GM12878 (cell line): ENCODE results near the gene EIF1AD. TPM values are rescaled to one million over a fixed set of nuclear protein-coding genes. Genes with fewer than 3 reads are reported as not detected.

Experiments
- BHLHE40 ChIP-seq, 2 experiments: fragments of 450-650 bp in 1 of 2; IDR thresholded peaks; 2 replicates each; pipeline ENCODE4 v1.6.1; 2011 to 2017; ENCODE audit warnings: low read depth in 2 of 2, borderline replicate concordance in 1 of 2, improper control_type of control experiment in 1 of 2, low read length in 1 of 2, mild to moderate bottlenecking in 1 of 2
- CBX5 ChIP-seq: sonication (generic); IDR thresholded peaks from 2 replicates; pipeline ENCODE4 v1.6.1; 2016; ENCODE audit warnings: low read depth, moderate library complexity, mild to moderate bottlenecking, inconsistent platforms
- CEBPB ChIP-seq, 2 experiments: fragments of 150-350 bp in 1 of 2; IDR thresholded peaks; 2 replicates each; pipeline ENCODE4 v1.6.1; 2012 to 2014; ENCODE audit warnings: low read depth in 2 of 2, low read length in 2 of 2, borderline replicate concordance in 1 of 2, inconsistent platforms in 1 of 2
- EGR1 ChIP-seq, 2 experiments: IDR thresholded peaks; 1 replicate in 1 of 2; 2 replicates in 1 of 2; pipeline ENCODE4 v1.6.1; 2011 to 2012; ENCODE audit warnings: low read depth in 2 of 2, low read length in 2 of 2, borderline replicate concordance in 1 of 2, mild to moderate bottlenecking in 1 of 2, moderate library complexity in 1 of 2
- ETV6 ChIP-seq, 2 experiments: fragments of 450-650 bp in 1 of 2; IDR thresholded peaks in 1 of 2; conservative IDR thresholded peaks in 1 of 2; 2 replicates each; pipeline ENCODE4 v1.6.1; 2014; ENCODE audit warnings: antibody characterized with exemption in 1 of 2, borderline replicate concordance in 1 of 2, low read depth in 1 of 2, mild to moderate bottlenecking in 1 of 2, moderate library complexity in 1 of 2
- FOS ChIP-seq: IDR thresholded peaks from 3 replicates; pipeline ENCODE4 v1.6.1; 2011; ENCODE audit warnings: borderline replicate concordance; ENCODE audit not compliant: insufficient read length; ENCODE audit errors: extremely low read depth
- MYC ChIP-seq: IDR thresholded peaks from 2 replicates; pipeline ENCODE4 v1.6.1; 2011; ENCODE audit warnings: mild to moderate bottlenecking, low read length, moderate library complexity, inconsistent platforms; ENCODE audit not compliant: insufficient read depth, insufficient replicate concordance, insufficient read length, severe bottlenecking
- NFXL1 ChIP-seq: fragments of 450-650 bp; IDR thresholded peaks from 2 replicates; pipeline ENCODE4 v1.6.1; 2017; ENCODE audit warnings: antibody characterized with exemption, mild to moderate bottlenecking, borderline replicate concordance
- RUNX3 ChIP-seq: IDR thresholded peaks from 2 replicates; pipeline ENCODE4 v1.6.1; 2012; ENCODE audit warnings: low read length, inconsistent platforms
- SMAD5 ChIP-seq: IDR thresholded peaks from 2 replicates; pipeline ENCODE4 v1.6.1; 2016; ENCODE audit warnings: antibody characterized with exemption, low read depth
- SPI1 ChIP-seq: IDR thresholded peaks from 2 replicates; pipeline ENCODE4 v1.6.1; 2011; ENCODE audit warnings: low read depth, mild to moderate bottlenecking, low read length, moderate library complexity, borderline replicate concordance; ENCODE audit not compliant: insufficient read depth
- SREBF2 ChIP-seq: IDR thresholded peaks from 2 replicates; pipeline ENCODE4 v1.6.1; 2012; ENCODE audit warnings: mild to moderate bottlenecking, low read length
- TARDBP ChIP-seq: IDR thresholded peaks from 2 replicates; pipeline ENCODE4 v1.6.1; 2016; ENCODE audit warnings: borderline replicate concordance
- YBX1 ChIP-seq: fragments of 450-650 bp; IDR thresholded peaks from 2 replicates; pipeline ENCODE4 v1.6.1; 2016; ENCODE audit warnings: antibody characterized with exemption
- polyA plus RNA-seq, 11 experiments: library from polyadenylated mRNA; depleted of rRNA in 4 of 11; unstranded in 6 of 11; stranded (reverse) in 5 of 11; fragments of >200 nt; fragmentation: Nextera tagmentation in 4 of 11; fragmentation: Illumina TruSeq in 1 of 11; extraction: Ambion mirVana in 4 of 11; extraction: Trizol in 1 of 11; gene quantifications; 1 replicate in 1 of 11; 2 replicates in 10 of 11; pipeline versions ENCODE4 v1.2.1 to v1.2.3, GENCODE V29; 2011 to 2016; ENCODE audit warnings: inconsistent platforms in 2 of 11, missing spikeins in 2 of 11, low read depth in 1 of 11
- total RNA-seq, 4 experiments: library from RNA; depleted of rRNA in 3 of 4; stranded (reverse); fragments of >200 nt in 3 of 4; fragmentation: Illumina TruSeq in 1 of 4; extraction: Trizol in 1 of 4; gene quantifications; 2 replicates each; pipeline versions ENCODE4 v1.2.1 to v1.2.3, GENCODE V29; 2013 to 2021
- TF ChIP-seq, protein P1 (sequence below): IDR thresholded peaks from 2 replicates; pipeline ENCODE4 v1.6.1; 2012; ENCODE audit warnings: low read depth, low read length, improper control_type of control experiment
- TF ChIP-seq, protein P2 (sequence below): fragments of 450-650 bp; IDR thresholded peaks from 2 replicates; pipeline ENCODE4 v1.6.1; 2017; ENCODE audit warnings: borderline replicate concordance
- TF ChIP-seq, protein P3 (sequence below): IDR thresholded peaks from 2 replicates; pipeline ENCODE4 v1.6.1; 2012; ENCODE audit warnings: low read depth, low read length, improper control_type of control experiment
- TF ChIP-seq, protein P4 (sequence below): fragments of 450-650 bp; IDR thresholded peaks from 2 replicates; pipeline ENCODE4 v1.6.1; 2018; ENCODE audit warnings: mild to moderate bottlenecking, low read depth, moderate library complexity; ENCODE audit not compliant: partially characterized antibody
- TF ChIP-seq, protein P5 (sequence below): fragments of 450-650 bp; formaldehyde crosslinking; IDR thresholded peaks from 2 replicates; pipeline ENCODE4 v1.4.0; 2022; ENCODE audit warnings: mild to moderate bottlenecking, moderate library complexity

EIF1AD gene
- total and polyA plus RNA-seq, 10 of the 15 experiments (the other 5 are each of a cell fraction or from before 2014, with no cell fraction given), result 31.6 to 56.8 (median 39.5) TPM

DNA sequence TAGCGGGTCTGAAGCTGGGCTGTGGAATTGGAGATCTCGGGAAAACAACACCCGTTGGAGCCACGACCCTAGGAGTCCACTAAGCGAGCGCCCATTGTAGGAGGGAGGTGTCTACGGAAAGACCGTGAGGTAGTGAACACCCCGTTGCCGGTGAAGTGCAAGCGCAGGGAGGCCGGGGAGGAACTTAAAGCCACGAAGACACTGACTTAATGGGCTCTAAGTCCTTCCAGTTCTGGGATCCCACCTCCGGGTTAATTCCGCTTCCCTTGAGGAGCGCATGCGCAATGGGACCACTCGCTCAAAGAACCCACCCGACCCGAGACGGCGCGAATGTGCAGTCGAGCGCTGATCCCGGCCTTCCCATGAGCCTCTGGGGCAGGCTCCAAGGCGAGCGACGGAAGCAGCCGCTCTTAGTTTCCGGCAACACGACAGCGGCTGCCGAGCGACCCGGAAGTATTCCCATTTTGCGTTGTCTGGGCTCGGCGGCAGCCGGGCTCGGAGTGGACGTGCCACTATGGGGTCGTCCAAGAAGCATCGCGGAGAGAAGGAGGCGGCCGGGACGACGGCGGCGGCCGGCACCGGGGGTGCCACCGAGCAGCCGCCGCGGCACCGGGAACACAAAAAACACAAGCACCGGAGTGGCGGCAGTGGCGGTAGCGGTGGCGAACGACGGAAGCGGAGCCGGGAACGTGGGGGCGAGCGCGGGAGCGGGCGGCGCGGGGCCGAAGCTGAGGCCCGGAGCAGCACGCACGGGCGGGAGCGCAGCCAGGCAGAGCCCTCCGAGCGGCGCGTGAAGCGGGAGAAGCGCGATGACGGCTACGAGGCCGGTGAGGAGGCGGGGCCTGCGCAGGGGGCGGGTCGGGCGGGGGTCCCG, 40.5 kb downstream of the EIF1AD start, which contains the start of gene SART1 (continued):
- TF ChIP-seq, protein P1, sequence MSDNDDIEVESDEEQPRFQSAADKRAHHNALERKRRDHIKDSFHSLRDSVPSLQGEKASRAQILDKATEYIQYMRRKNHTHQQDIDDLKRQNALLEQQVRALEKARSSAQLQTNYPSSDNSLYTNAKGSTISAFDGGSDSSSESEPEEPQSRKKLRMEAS, result no peak
- TF ChIP-seq CBX5, result no peak
- TF ChIP-seq SMAD5, result peak; percentile 83; the same call in 1 of the 2 replicates
- no peak for TF ChIP-seq FOS
- no peak for TF ChIP-seq SPI1
- no peak for TF ChIP-seq RUNX3
- TF ChIP-seq TARDBP, result peak; percentile 72; the same call in 1 of the 2 replicates
- TF ChIP-seq BHLHE40 (IDR thresholded peaks at IDR 0.05; ENCODE audit: borderline replicate concordance in 1 of 2, low read depth in 2 of 2, low read length in 1 of 2), result peak; percentile 44 to 59; a peak in 2 of 4 replicates
- TF ChIP-seq YBX1, result no peak
- no peak for TF ChIP-seq NFXL1
- peak; percentile 25 to 39; a peak in 2 of 3 replicates for TF ChIP-seq EGR1 (IDR thresholded peaks at IDR 0.05; ENCODE audit: borderline replicate concordance in 1 of 2, low read depth in 2 of 2, low read length in 2 of 2)
- TF ChIP-seq, protein P2, sequence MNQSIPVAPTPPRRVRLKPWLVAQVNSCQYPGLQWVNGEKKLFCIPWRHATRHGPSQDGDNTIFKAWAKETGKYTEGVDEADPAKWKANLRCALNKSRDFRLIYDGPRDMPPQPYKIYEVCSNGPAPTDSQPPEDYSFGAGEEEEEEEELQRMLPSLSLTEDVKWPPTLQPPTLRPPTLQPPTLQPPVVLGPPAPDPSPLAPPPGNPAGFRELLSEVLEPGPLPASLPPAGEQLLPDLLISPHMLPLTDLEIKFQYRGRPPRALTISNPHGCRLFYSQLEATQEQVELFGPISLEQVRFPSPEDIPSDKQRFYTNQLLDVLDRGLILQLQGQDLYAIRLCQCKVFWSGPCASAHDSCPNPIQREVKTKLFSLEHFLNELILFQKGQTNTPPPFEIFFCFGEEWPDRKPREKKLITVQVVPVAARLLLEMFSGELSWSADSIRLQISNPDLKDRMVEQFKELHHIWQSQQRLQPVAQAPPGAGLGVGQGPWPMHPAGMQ, result no peak
- TF ChIP-seq MYC, result peak; percentile 10
- TF ChIP-seq SREBF2, result no peak; the same call in 1 of the 2 replicates
- TF ChIP-seq, protein P3, sequence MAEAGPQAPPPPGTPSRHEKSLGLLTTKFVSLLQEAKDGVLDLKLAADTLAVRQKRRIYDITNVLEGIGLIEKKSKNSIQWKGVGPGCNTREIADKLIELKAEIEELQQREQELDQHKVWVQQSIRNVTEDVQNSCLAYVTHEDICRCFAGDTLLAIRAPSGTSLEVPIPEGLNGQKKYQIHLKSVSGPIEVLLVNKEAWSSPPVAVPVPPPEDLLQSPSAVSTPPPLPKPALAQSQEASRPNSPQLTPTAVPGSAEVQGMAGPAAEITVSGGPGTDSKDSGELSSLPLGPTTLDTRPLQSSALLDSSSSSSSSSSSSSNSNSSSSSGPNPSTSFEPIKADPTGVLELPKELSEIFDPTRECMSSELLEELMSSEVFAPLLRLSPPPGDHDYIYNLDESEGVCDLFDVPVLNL, result peak; percentile 73; the same call in 1 of the 2 replicates
- TF ChIP-seq, protein P4, sequence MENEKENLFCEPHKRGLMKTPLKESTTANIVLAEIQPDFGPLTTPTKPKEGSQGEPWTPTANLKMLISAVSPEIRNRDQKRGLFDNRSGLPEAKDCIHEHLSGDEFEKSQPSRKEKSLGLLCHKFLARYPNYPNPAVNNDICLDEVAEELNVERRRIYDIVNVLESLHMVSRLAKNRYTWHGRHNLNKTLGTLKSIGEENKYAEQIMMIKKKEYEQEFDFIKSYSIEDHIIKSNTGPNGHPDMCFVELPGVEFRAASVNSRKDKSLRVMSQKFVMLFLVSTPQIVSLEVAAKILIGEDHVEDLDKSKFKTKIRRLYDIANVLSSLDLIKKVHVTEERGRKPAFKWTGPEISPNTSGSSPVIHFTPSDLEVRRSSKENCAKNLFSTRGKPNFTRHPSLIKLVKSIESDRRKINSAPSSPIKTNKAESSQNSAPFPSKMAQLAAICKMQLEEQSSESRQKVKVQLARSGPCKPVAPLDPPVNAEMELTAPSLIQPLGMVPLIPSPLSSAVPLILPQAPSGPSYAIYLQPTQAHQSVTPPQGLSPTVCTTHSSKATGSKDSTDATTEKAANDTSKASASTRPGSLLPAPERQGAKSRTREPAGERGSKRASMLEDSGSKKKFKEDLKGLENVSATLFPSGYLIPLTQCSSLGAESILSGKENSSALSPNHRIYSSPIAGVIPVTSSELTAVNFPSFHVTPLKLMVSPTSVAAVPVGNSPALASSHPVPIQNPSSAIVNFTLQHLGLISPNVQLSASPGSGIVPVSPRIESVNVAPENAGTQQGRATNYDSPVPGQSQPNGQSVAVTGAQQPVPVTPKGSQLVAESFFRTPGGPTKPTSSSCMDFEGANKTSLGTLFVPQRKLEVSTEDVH, result peak; percentile 87
- TF ChIP-seq, protein P5, sequence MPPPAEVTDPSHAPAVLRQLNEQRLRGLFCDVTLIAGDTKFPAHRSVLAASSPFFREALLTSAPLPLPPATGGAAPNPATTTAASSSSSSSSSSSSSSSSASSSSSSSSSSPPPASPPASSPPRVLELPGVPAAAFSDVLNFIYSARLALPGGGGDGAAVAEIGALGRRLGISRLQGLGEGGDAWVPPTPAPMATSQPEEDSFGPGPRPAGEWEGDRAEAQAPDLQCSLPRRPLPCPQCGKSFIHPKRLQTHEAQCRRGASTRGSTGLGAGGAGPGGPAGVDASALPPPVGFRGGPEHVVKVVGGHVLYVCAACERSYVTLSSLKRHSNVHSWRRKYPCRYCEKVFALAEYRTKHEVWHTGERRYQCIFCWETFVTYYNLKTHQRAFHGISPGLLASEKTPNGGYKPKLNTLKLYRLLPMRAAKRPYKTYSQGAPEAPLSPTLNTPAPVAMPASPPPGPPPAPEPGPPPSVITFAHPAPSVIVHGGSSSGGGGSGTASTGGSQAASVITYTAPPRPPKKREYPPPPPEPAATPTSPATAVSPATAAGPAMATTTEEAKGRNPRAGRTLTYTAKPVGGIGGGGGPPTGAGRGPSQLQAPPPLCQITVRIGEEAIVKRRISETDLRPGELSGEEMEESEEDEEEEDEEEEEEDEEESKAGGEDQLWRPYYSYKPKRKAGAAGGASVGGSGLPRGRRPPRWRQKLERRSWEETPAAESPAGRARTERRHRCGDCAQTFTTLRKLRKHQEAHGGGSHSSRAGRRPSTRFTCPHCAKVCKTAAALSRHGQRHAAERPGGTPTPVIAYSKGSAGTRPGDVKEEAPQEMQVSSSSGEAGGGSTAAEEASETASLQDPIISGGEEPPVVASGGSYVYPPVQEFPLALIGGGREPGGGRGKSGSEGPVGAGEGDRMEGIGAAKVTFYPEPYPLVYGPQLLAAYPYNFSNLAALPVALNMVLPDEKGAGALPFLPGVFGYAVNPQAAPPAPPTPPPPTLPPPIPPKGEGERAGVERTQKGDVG (CRISPR knock-in tag), result no peak
- TF ChIP-seq CEBPB (IDR thresholded peaks at IDR 0.05; ENCODE audit: borderline replicate concordance in 1 of 2, low read depth in 2 of 2, low read length in 2 of 2), result no peak
- peak in 1 of 2 experiments; percentile 41; a peak in 1 of 4 replicates for TF ChIP-seq ETV6 (conservative IDR thresholded peaks at IDR 0.05 in 1 of 2, IDR thresholded peaks at IDR 0.05 in 1 of 2; ENCODE audit: borderline replicate concordance in 1 of 2, low read depth in 1 of 2)
